Activated naive CD8-positive, alpha-beta T cell treated with anti-CD3 and anti-CD28 coated beads, Interleukin-2, amount 50 U/mL, for 24 hours (primary cell): ENCODE results near the gene ULK4.
A peak's percentile ranks its signal among the peaks of the same experiment; 100 is the strongest.
"Not testable (repeated sequence)": the region's sequence is repeated elsewhere in the genome, so short reads cannot be mapped to it uniquely, and the experiment has no call there.

Experiments used
- ATAC-seq: fragments of 150-1000 bp; cut with Tn5 transposase; one replicate; pipeline ENCODE4 v1.10.0; 2021
- DNase-seq: peaks from one replicate; pipeline ENCODE4 v3.0.0; 2021
- H3K27ac Mint-ChIP-seq: one replicate; pipeline ENCODE4 v1.8.0; 2021; ENCODE audit warnings: mild to moderate bottlenecking, mixed read lengths
- H3K27me3 Mint-ChIP-seq: one replicate; pipeline ENCODE4 v1.8.0; 2021; ENCODE audit warnings: mixed read lengths
- H3K36me3 Mint-ChIP-seq: one replicate; pipeline ENCODE4 v1.8.0; 2021; ENCODE audit warnings: low read depth, mixed read lengths
- H3K4me1 Mint-ChIP-seq: one replicate; pipeline ENCODE4 v1.8.0; 2021; ENCODE audit warnings: mixed read lengths
- H3K4me3 Mint-ChIP-seq: one replicate; pipeline ENCODE4 v1.8.0; 2021; ENCODE audit warnings: mild to moderate bottlenecking, moderate library complexity, mixed read lengths
- H3K9me3 Mint-ChIP-seq: one replicate; pipeline ENCODE4 v1.8.0; 2021; ENCODE audit warnings: mixed read lengths

The ULK4 gene

GRCh38 chr3:41716471-41716870, 245.4 kb downstream of the ULK4 start:
- Mint-ChIP-seq H3K9me3 (no peaks in the 10 kb centered on the region), H3K4me3 (no peak overlapping the region), H3K27me3 (no peaks in the 10 kb centered on the region), H3K4me1 (no peaks in the 10 kb centered on the region), H3K27ac (no peak overlapping the region), H3K36me3 (peaks cover 1% of the 10 kb centered on the region)
- ATAC-seq (no peak), DNase-seq (no peak)

GRCh38 chr3:41715376-41715775, 246.5 kb downstream of the ULK4 start:
- no peaks in the 10 kb centered on the region for H3K9me3 Mint-ChIP-seq
- no peaks in the 10 kb centered on the region for H3K4me1 Mint-ChIP-seq
- no peak overlapping the region for H3K27ac Mint-ChIP-seq

GRCh38 chr3:41711651-41712050, 250.3 kb downstream of the ULK4 start:
- Mint-ChIP-seq H3K27me3 (no peaks in the 10 kb centered on the region), H3K27ac (no peak overlapping the region), H3K36me3 (peaks cover 5% of the 10 kb centered on the region), H3K4me3 (no peak overlapping the region), H3K9me3 (no peaks in the 10 kb centered on the region), H3K4me1 (no peaks in the 10 kb centered on the region)
- no peak for ATAC-seq
- DNase-seq = no peak

More at GRCh38 chr3:41715376-41715775, 246.5 kb downstream of the ULK4 start:
- ATAC-seq (no peak), DNase-seq (no peak)
- Mint-ChIP-seq H3K27me3 (no peaks in the 10 kb centered on the region), H3K36me3 (peaks cover 5% of the 10 kb centered on the region), H3K4me3 (no peak overlapping the region)

- H3K4me1 Mint-ChIP-seq = no peaks in the 10 kb centered on the region
- H3K27me3 Mint-ChIP-seq = no peaks in the 10 kb centered on the region
- H3K27ac Mint-ChIP-seq = no peak overlapping the region
- DNase-seq (no peak), ATAC-seq (no peak)
- H3K9me3 Mint-ChIP-seq = no peaks in the 10 kb centered on the region
- H3K36me3 Mint-ChIP-seq = peaks cover 5% of the 10 kb centered on the region
- no peak overlapping the region for H3K4me3 Mint-ChIP-seq
Observed at GRCh38 chr3:41710646-41711388, 251.1 kb downstream of the ULK4 start.

- H3K27me3 Mint-ChIP-seq, H3K9me3 Mint-ChIP-seq, H3K4me3 Mint-ChIP-seq, H3K27ac Mint-ChIP-seq, H3K36me3 Mint-ChIP-seq, H3K4me1 Mint-ChIP-seq, DNase-seq, ATAC-seq: not testable (repeated sequence)
Observed at GRCh38 chr3:41709213-41709612, 252.7 kb downstream of the ULK4 start.

- H3K9me3 Mint-ChIP-seq = no peaks in the 10 kb centered on the region
- H3K27me3 Mint-ChIP-seq = no peaks in the 10 kb centered on the region
- ATAC-seq (no peak), DNase-seq (no peak)
- H3K27ac Mint-ChIP-seq = no peak overlapping the region
- peaks cover 3% of the 10 kb centered on the region for H3K36me3 Mint-ChIP-seq
- no peaks in the 10 kb centered on the region for H3K4me1 Mint-ChIP-seq
- H3K4me3 Mint-ChIP-seq = no peak overlapping the region
Observed at GRCh38 chr3:41708176-41708575, 253.7 kb downstream of the ULK4 start.

- ATAC-seq (no peak), DNase-seq (no peak)
- Mint-ChIP-seq H3K36me3 (peaks cover 3% of the 10 kb centered on the region), H3K9me3 (no peaks in the 10 kb centered on the region), H3K27ac (no peak overlapping the region), H3K27me3 (no peaks in the 10 kb centered on the region), H3K4me3 (no peak overlapping the region), H3K4me1 (peaks cover 3% of the 10 kb centered on the region)
Observed at GRCh38 chr3:41705893-41706292, 256.0 kb downstream of the ULK4 start.

GRCh38 chr3:41701191-41701698, 260.7 kb downstream of the ULK4 start:
- DNase-seq (no peak), ATAC-seq (no peak)
- Mint-ChIP-seq H3K36me3 (peaks cover 1% of the 10 kb centered on the region), H3K9me3 (no peaks in the 10 kb centered on the region), H3K4me3 (no peak overlapping the region), H3K4me1 (peaks cover 3% of the 10 kb centered on the region), H3K27me3 (no peaks in the 10 kb centered on the region), H3K27ac (no peak overlapping the region)

- Mint-ChIP-seq H3K9me3 (no peaks in the 10 kb centered on the region), H3K27me3 (no peaks in the 10 kb centered on the region), H3K4me1 (peaks cover 3% of the 10 kb centered on the region), H3K4me3 (no peak overlapping the region), H3K27ac (no peak overlapping the region), H3K36me3 (peaks cover 2% of the 10 kb centered on the region)
- no peak for DNase-seq
- no peak for ATAC-seq
Observed at GRCh38 chr3:41700155-41700554, 261.7 kb downstream of the ULK4 start.

GRCh38 chr3:41698898-41699297, 263.0 kb downstream of the ULK4 start:
- peaks cover 3% of the 10 kb centered on the region for H3K4me1 Mint-ChIP-seq
- ATAC-seq = no peak
- H3K36me3 Mint-ChIP-seq = peaks cover 4% of the 10 kb centered on the region
- DNase-seq = no peak
- no peaks in the 10 kb centered on the region for H3K9me3 Mint-ChIP-seq
- H3K27ac Mint-ChIP-seq = no peak overlapping the region
- H3K4me3 Mint-ChIP-seq = no peak overlapping the region
- H3K27me3 Mint-ChIP-seq = no peaks in the 10 kb centered on the region

- H3K4me1 Mint-ChIP-seq = peaks cover 3% of the 10 kb centered on the region
- ATAC-seq (no peak), DNase-seq (no peak)
- no peaks in the 10 kb centered on the region for H3K27me3 Mint-ChIP-seq
- no peak overlapping the region for H3K27ac Mint-ChIP-seq
- H3K4me3 Mint-ChIP-seq = no peak overlapping the region
- H3K36me3 Mint-ChIP-seq = peaks cover 4% of the 10 kb centered on the region
- H3K9me3 Mint-ChIP-seq = no peaks in the 10 kb centered on the region
Observed at GRCh38 chr3:41697702-41698101, 264.2 kb downstream of the ULK4 start.

- not testable (repeated sequence) for ATAC-seq, H3K4me3 Mint-ChIP-seq, H3K9me3 Mint-ChIP-seq, H3K4me1 Mint-ChIP-seq, H3K27ac Mint-ChIP-seq, H3K36me3 Mint-ChIP-seq, H3K27me3 Mint-ChIP-seq
- peak; percentile 18 for DNase-seq
Observed at GRCh38 chr3:41695806-41696205, 266.1 kb downstream of the ULK4 start.

GRCh38 chr3:41693799-41694198, 268.1 kb downstream of the ULK4 start:
- Mint-ChIP-seq H3K4me3 (no peak overlapping the region), H3K27me3 (no peaks in the 10 kb centered on the region), H3K36me3 (peaks cover 4% of the 10 kb centered on the region), H3K9me3 (peaks cover 4% of the 10 kb centered on the region), H3K27ac (no peak overlapping the region), H3K4me1 (peaks cover 6% of the 10 kb centered on the region)
- ATAC-seq (no peak), DNase-seq (no peak)

GRCh38 chr3:41690766-41691563, 270.9 kb downstream of the ULK4 start:
- Mint-ChIP-seq H3K4me3 (no peak overlapping the region), H3K27me3 (no peaks in the 10 kb centered on the region), H3K9me3 (peaks cover 4% of the 10 kb centered on the region), H3K36me3 (peaks cover 5% of the 10 kb centered on the region), H3K4me1 (peaks cover 6% of the 10 kb centered on the region), H3K27ac (no peak overlapping the region)
- DNase-seq = no peak
- no peak for ATAC-seq
